ENCODE data around the gene MARCHF2. TPM values are rescaled to one million over a fixed set of nuclear protein-coding genes. Genes with fewer than 3 reads are reported as not detected.

The MARCHF2 gene
- total RNA-seq, 1 donor from 2014 or later: 24.8 TPM

DNA sequence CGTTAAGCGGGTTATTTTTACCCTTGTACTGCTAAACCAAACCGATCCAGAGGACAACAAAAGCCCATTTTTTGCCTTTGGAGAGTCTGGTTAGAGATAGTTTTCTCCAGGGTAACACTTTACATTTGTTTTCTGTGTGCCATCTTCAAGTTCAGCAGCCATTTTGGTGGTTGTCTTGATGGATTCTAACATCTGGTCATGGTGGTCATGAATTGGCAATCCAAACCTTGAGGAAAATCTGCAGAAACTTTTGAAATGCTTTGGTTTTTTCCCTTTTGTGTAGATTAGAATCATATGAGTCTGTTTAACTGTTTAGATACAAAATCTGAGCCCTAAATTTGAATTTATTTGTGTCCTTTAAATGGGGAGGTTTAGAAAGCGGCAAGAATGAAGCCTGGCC, 48.3 kb downstream of the MARCHF2 start:
- Mint-ChIP-seq H3K4me1 (peaks cover 57% of the 10 kb centered on the region), H3K27ac (no peak overlapping the region), H3K27me3 (no peaks in the 10 kb centered on the region), H3K4me3 (no peak overlapping the region), H3K9me3 (no peaks in the 10 kb centered on the region), H3K36me3 (ENCODE audit: low read depth) (peaks cover 92% of the 10 kb centered on the region)
- DNase-seq (no peak), ATAC-seq (ENCODE audit: low read depth) (no peak)
- ChIA-PET CTCF (no interaction called here), POLR2A (interaction anchor here (0.5 kb wide), 1 partner anchor 16 kb away, joined by 4 read pairs; no protein-coding TSS in a partner anchor)
- TF ChIP-seq, protein P1, sequence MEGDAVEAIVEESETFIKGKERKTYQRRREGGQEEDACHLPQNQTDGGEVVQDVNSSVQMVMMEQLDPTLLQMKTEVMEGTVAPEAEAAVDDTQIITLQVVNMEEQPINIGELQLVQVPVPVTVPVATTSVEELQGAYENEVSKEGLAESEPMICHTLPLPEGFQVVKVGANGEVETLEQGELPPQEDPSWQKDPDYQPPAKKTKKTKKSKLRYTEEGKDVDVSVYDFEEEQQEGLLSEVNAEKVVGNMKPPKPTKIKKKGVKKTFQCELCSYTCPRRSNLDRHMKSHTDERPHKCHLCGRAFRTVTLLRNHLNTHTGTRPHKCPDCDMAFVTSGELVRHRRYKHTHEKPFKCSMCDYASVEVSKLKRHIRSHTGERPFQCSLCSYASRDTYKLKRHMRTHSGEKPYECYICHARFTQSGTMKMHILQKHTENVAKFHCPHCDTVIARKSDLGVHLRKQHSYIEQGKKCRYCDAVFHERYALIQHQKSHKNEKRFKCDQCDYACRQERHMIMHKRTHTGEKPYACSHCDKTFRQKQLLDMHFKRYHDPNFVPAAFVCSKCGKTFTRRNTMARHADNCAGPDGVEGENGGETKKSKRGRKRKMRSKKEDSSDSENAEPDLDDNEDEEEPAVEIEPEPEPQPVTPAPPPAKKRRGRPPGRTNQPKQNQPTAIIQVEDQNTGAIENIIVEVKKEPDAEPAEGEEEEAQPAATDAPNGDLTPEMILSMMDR (IDR thresholded peaks at IDR 0.05): no peak
- intact Hi-C loops (cut with micrococcal nuclease): no loop called here

DNA sequence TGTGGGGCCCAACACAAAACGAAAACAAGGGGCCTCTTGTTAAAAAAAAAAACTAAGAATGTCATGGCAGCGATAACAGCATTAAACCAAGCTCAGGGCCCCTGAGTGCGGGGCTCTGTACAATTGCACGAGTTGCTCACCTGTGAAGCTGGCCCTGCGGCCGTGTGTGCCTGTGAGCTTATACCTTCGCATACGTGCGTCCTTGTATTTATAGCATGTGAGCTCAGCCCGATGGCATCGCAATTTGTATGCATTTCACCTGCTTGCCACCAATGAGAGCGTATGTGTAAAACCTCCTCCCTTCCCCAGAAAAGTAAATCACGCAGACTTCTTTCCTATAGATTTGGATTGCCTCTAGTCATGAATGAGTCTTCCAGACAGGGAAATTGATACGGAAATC, 48.8 kb downstream of the MARCHF2 start:
- H3K27ac Mint-ChIP-seq: peak overlapping the region; percentile 35
- CTCF ChIA-PET: interaction anchor here (1.2 kb wide), 1 partner anchor 49 kb away, joined by 3 read pairs; the partner anchor contains the start of gene MARCHF2
- TF ChIP-seq, protein P1 (IDR thresholded peaks at IDR 0.05): no peak
- H3K36me3 Mint-ChIP-seq (ENCODE audit: low read depth): peaks cover 92% of the 10 kb centered on the region
- ATAC-seq (ENCODE audit: low read depth) (no peak), DNase-seq (no peak)
- H3K27me3 Mint-ChIP-seq: no peaks in the 10 kb centered on the region
- H3K9me3 Mint-ChIP-seq: no peaks in the 10 kb centered on the region
- peaks cover 52% of the 10 kb centered on the region for H3K4me1 Mint-ChIP-seq
- intact Hi-C loops (cut with micrococcal nuclease): no loop called here
- no peak overlapping the region for H3K4me3 Mint-ChIP-seq
- POLR2A ChIA-PET: interaction anchor here (0.5 kb wide), 1 partner anchor 15 kb away, joined by 4 read pairs; no protein-coding TSS in a partner anchor

DNA sequence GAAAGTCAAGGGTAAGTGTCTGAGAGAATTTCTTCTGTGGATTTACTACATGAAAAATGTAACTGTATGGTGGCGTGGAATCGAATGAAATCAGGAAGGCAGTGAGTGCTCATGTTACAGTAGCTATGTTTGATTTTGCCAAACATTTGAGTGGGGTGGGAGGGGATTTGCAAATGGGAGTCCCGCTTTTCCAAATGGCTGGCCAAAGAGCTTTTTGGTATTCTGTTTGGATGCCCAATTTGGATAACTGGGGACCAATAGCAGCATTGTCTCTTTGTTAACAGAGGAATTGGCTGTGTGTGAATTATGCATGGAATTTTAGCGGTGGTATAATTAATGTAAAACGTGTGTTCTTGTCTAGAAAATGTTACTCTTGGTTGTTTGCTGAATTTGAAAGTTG, 49.5 kb downstream of the MARCHF2 start:
- H3K36me3 Mint-ChIP-seq (ENCODE audit: low read depth): peaks cover 92% of the 10 kb centered on the region
- no peak overlapping the region for H3K4me3 Mint-ChIP-seq
- no peak overlapping the region for H3K27ac Mint-ChIP-seq
- CTCF ChIA-PET: interaction anchor here (1.2 kb wide), 1 partner anchor 49 kb away, joined by 3 read pairs; the partner anchor contains the start of gene MARCHF2
- ATAC-seq (ENCODE audit: low read depth) (no peak), DNase-seq (no peak)
- no peaks in the 10 kb centered on the region for H3K9me3 Mint-ChIP-seq
- POLR2A ChIA-PET: no interaction called here
- intact Hi-C loops (cut with micrococcal nuclease): no loop called here
- TF ChIP-seq, protein P1 (IDR thresholded peaks at IDR 0.05): no peak
- H3K4me1 Mint-ChIP-seq: peaks cover 48% of the 10 kb centered on the region
- no peaks in the 10 kb centered on the region for H3K27me3 Mint-ChIP-seq

DNA sequence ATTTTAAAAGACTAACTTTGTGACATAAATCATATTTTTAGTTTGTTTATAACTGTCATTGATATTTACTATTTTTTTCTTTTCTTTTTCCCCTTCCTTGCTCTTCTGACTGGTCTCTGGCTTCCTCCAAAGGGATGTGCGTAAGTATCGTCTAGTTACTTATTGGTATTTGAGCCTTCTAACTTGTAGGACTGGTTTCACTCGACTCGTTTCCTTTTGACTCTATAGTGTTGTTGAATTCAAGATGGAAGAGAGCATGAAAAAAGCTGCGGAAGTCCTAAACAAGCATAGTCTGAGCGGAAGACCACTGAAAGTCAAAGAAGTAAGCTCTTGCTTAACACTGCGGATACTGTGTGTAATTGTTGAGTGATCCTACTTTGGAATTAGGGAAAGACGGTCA, 50.3 kb downstream of the MARCHF2 start:
- no peak for ATAC-seq (ENCODE audit: low read depth)
- ChIA-PET CTCF (no interaction called here), POLR2A (no interaction called here)
- Mint-ChIP-seq H3K4me1 (peaks cover 40% of the 10 kb centered on the region), H3K36me3 (ENCODE audit: low read depth) (peaks cover 92% of the 10 kb centered on the region), H3K4me3 (no peak overlapping the region), H3K27ac (no peak overlapping the region), H3K27me3 (no peaks in the 10 kb centered on the region), H3K9me3 (no peaks in the 10 kb centered on the region)
- TF ChIP-seq, protein P1 (IDR thresholded peaks at IDR 0.05): no peak
- no peak for DNase-seq
- intact Hi-C loops (cut with micrococcal nuclease): no loop called here

DNA sequence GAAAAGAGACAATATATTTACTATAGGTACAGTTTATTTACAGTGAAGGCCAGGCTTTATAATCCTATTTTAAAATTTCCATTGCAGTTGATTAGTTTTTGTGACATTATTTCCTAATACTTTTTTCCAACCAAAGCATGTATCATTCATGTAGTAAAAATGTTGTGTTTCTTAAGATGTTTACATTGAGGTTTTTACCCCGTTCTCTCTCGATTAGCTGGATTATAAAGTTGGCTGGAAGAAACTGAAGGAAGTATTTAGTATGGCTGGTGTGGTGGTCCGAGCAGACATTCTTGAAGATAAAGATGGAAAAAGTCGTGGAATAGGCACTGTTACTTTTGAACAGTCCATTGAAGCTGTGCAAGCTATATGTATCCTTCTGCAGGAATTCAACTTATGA, 52.9 kb downstream of the MARCHF2 start:
- peaks cover 96% of the 10 kb centered on the region for H3K36me3 Mint-ChIP-seq (ENCODE audit: low read depth)
- ATAC-seq (ENCODE audit: low read depth) (no peak), DNase-seq (no peak)
- H3K27me3 Mint-ChIP-seq: no peaks in the 10 kb centered on the region
- intact Hi-C loops (cut with micrococcal nuclease): no loop called here
- CTCF ChIA-PET: no interaction called here
- H3K4me3 Mint-ChIP-seq: no peak overlapping the region
- no peak overlapping the region for H3K27ac Mint-ChIP-seq
- H3K9me3 Mint-ChIP-seq: no peaks in the 10 kb centered on the region
- TF ChIP-seq, protein P1 (IDR thresholded peaks at IDR 0.05): no peak
- H3K4me1 Mint-ChIP-seq: peaks cover 13% of the 10 kb centered on the region
- POLR2A ChIA-PET: no interaction called here

Measured in activated B cell treated with CpG ODN at 0.5 μM for 24 hours (primary cell).